GM20000 (cell line): ENCODE measurements around the gene ST6GAL2.

Experiments used
- DNase-seq: peaks from one replicate; pipeline ENCODE4 v3.0.0; 2012; ENCODE audit warnings: low spot score
- TF ChIP-seq, protein P1 (sequence below): IDR thresholded peaks from 2 replicates; pipeline ENCODE4 v1.5.1; 2012; ENCODE audit warnings: mild to moderate bottlenecking, control low read depth; ENCODE audit errors: extremely low read depth, missing control alignments

The ST6GAL2 gene

DNA sequence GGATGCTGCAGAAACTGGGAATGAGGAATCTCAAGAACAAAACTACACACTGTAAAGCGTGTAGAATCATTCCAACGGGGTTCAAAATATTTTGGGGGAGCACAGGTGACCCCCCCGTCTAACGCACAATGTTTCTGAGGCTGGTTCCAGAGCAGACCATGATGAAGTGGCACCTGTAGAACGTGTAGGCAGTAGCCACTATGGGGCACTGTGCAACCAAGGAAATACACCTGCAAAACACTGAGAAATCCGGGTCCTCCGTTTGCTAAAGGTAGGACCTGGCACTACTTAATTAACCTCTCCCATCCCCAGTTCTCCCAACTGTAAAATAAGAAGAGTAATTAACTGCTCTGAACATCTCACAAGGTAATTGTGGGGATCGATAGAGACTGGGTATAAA is 22.6 kb downstream of the ST6GAL2 start:
- TF ChIP-seq, protein P1, sequence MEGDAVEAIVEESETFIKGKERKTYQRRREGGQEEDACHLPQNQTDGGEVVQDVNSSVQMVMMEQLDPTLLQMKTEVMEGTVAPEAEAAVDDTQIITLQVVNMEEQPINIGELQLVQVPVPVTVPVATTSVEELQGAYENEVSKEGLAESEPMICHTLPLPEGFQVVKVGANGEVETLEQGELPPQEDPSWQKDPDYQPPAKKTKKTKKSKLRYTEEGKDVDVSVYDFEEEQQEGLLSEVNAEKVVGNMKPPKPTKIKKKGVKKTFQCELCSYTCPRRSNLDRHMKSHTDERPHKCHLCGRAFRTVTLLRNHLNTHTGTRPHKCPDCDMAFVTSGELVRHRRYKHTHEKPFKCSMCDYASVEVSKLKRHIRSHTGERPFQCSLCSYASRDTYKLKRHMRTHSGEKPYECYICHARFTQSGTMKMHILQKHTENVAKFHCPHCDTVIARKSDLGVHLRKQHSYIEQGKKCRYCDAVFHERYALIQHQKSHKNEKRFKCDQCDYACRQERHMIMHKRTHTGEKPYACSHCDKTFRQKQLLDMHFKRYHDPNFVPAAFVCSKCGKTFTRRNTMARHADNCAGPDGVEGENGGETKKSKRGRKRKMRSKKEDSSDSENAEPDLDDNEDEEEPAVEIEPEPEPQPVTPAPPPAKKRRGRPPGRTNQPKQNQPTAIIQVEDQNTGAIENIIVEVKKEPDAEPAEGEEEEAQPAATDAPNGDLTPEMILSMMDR: no peak
- no peak for DNase-seq

DNA sequence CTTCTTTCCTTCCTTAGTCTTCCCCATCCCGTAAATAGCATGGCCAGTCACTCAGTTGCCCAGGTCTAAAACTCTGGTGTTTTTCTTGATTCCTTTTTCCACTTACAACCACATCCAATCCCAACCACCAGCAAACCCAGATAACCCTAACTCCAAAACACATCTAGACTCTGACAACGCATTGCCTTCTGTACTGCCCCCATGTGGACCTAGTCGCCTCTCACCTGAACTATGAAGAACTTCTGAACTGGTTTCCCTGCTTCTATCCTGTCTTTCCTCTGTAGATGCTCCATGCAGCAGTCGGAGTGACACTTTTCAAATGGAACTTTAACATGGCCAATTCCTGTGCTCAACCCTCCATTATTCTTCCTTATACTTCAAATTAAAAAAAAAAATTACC is 26.5 kb downstream of the ST6GAL2 start:
- DNase-seq: no peak
- TF ChIP-seq, protein P1: no peak

DNA sequence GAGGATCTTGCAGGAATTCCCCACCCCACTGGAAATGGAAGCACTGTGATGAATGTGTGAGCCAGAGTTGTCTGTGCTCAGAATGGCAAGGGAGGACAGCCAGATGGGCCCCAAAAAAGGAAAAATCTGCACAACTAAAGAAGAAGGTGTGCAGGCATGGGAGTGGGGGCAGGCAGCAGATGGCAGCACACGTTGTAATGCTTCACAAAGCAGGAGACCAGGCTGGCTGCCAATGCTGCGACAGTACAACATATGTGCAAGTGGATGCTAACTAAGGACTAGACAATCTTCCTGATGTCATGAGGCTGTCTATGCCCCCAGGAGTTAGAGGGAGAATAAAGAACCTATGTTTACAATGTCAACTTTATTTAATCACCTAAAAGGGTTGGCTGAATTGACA is 27.2 kb downstream of the ST6GAL2 start:
- TF ChIP-seq, protein P1: no peak
- no peak for DNase-seq

DNA sequence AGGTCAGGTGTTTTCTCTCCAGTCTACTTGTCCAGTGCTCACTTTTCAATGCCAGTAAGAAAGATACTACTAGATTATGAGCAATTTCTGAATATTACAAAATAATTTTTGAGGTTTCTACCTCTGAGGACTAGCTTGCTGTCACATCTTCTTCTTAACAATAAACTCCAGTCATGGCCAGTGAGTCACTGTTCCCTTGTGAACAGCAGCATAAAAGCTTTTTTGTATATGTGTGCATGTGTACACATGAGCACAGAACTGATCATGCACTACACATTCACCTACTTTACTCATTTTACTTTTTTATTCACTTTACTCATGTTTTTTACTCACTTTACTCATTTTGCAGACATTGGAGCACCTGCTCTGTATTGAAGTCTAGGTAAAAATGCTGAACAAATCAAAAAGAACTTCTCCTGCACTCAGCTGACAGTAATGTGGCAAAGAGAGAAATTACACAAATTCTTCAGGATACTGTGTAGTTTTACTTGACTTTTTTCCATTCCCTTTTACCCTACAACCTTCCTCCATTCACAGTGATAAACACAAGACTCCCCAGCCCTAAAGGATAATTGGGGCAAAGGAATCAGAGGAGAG is 28.0 kb downstream of the ST6GAL2 start:
- TF ChIP-seq, protein P1: no peak
- no peak for DNase-seq

DNA sequence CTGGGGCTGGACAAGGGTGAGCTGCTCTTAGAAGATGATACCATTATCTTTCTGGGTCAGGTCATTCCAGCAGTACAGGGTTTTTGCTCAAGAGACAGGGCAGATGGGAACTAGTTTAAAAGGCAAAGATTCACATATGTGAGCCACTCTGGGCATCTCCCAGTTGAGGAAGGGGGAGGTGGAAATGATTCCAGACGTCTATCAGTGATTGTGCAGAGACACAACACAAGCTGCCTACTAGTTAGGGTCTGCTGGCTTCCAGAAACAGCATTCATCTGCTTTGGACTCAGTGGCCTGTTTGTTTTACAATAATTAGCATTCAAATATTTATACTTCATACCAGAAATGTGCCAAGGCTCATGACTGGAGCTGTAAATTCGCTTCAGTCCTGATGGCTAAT is 32.3 kb downstream of the ST6GAL2 start:
- no peak for DNase-seq
- TF ChIP-seq, protein P1: no peak

DNA sequence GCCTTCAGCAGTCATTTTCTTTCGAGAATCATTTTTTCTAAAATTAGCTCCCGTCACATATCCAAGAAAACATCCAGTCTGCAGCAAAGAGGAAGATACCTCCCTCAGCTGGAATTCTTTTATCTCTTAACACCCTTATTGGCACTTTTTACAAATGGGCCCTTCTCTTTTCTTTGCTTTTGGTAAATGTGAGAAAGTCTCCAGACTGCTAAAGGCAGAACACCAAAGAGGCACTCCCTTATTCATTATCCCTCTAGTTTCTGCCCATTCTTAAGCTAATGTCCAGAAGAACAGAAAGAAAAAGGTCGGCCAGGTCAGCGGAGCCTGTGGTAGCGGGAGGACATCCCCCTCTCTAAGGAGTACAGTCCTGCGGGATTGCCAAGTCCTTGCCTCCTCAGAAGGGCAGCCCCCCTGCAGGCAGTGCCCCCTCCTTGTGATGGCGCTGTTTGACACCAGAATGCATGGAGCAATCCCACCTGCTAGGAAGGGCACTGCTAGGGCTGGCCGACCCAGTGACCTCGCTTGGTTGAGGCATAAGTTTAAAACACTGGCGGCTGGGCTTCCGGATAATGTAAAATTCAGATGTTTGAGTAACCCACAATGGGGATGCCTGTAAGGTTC is 34.0 kb downstream of the ST6GAL2 start:
- DNase-seq: no peak
- TF ChIP-seq, protein P1: no peak

DNA sequence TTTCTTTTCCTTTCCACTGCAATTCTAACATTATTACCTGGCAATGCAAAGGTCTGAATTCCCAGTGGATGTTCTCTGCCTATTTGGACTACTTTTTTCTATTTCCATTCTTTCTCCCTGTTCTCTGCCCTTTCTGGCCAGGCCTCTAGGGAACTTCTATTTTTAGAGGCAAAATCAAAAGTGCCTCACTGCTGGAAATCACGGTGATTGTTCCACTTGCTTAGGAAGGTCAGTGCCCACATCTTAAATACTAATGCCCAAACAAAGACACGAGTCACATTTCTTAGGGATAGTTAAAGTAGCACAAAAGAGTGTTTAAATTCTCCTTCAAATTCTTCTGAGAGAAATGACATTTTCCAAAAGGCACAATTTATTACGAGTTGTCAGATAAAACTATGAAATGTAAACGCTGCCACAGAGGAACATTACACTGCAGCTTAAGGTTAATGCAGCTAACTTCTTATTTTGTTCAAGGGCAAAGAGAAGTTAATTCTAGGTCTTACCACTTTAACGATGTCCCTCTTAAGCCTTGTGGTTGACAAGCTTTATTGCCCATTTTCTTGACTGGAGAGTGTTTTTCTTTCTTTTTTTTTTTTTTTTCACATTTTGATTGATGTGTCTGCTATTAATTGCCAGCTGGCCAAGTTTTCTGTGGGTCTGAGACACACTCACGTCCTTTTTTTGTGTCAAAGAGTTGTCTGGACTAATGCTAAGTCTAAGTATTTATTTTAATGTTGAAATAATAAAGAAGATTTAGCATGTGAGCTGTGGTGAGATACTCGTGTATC is 34.7 kb downstream of the ST6GAL2 start:
- TF ChIP-seq, protein P1: no peak
- DNase-seq: no peak
